ENCODE measurements around the gene PSTK.

The PSTK gene

GRCh38 chr10:123021517-123021916 is 41.3 kb downstream of the PSTK start:
- no peak for DNase-seq

GRCh38 chr10:123024540-123024939 is 44.3 kb downstream of the PSTK start:
- no peak for DNase-seq

- DNase-seq = no peak
These were observed 46.1 kb downstream of the PSTK start for GRCh38 chr10:123026302-123026701.

- no peak for DNase-seq
These were observed 47.7 kb downstream of the PSTK start for GRCh38 chr10:123027861-123028260.

GRCh38 chr10:123031124-123031523 is 50.9 kb downstream of the PSTK start:
- no peak for DNase-seq

- no peak for DNase-seq
These were observed 54.1 kb downstream of the PSTK start for GRCh38 chr10:123034332-123034731.

- DNase-seq = no peak
These were observed 55.4 kb downstream of the PSTK start for GRCh38 chr10:123035467-123036086.

- no peak for DNase-seq
These were observed 58.8 kb downstream of the PSTK start for GRCh38 chr10:123038782-123039631.

GRCh38 chr10:123039632-123039930 is 59.4 kb downstream of the PSTK start:
- no peak for DNase-seq

Measured in T1000 (cell line).